ES-I3 (cell line): ENCODE measurements around the gene RBPJ.

ENCODE experiments used
- H3K36me3 ChIP-seq: 2 replicates; pipeline ENCODE4 v1.6.1; 2013; ENCODE audit warnings: mild to moderate bottlenecking, low read length, control low read depth, moderate library complexity; ENCODE audit not compliant: insufficient read depth
- H3K4me1 ChIP-seq: 2 replicates; pipeline ENCODE4 v1.6.1; 2013; ENCODE audit warnings: mild to moderate bottlenecking, control low read depth, low read length; ENCODE audit not compliant: insufficient read depth
- H3K9ac ChIP-seq: 2 replicates; pipeline ENCODE4 v1.6.1; 2013; ENCODE audit warnings: low read depth, mild to moderate bottlenecking, low read length, moderate library complexity
- H3K9me3 ChIP-seq: 2 replicates; pipeline ENCODE4 v1.6.1; 2013; ENCODE audit warnings: mild to moderate bottlenecking, low read length, moderate library complexity; ENCODE audit not compliant: control insufficient read depth, insufficient read depth

Gene RBPJ

GRCh38 chr4:26317766-26318165, 3.0 kb upstream of the RBPJ start:
- Histone ChIP-seq H3K9ac (no peak overlapping the region), H3K9me3 (peaks cover 25% of the 10 kb centered on the region), H3K4me1 (no peaks in the 10 kb centered on the region), H3K36me3 (no peaks in the 10 kb centered on the region)

DNA sequence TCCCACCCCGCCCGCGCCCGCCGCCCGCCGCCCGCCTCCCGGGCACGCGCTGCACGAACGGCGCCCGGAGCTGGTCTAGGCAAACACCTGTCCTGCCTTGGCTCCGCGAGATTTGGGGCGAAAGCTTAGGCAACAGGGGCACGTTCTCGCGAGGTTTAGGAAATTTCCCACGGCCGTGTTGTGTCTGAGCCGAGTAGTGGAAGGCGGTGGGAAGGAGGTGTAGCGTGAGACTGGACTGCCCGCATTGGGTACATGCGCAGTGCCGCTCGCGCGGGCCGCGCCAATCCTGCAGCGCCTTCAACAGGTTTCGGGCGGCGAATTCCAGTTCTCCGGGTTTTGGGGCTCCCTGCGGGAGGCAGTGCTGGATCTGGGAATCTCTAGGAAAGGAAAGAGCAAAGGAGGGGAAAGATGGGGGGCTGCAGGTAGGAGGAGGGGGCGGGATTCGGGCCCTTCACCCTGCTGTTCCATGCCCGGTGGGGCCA, 1.3 kb upstream of the RBPJ start:
- Histone ChIP-seq H3K9ac (peak overlapping the region; percentile 97), H3K9me3 (peaks cover 21% of the 10 kb centered on the region), H3K36me3 (no peaks in the 10 kb centered on the region), H3K4me1 (peaks cover 6% of the 10 kb centered on the region; the same call in 1 of the 2 replicates)

GRCh38 chr4:26319949-26320537, 771 bp upstream of the RBPJ start:
- peaks cover 12% of the 10 kb centered on the region; the same call in 1 of the 2 replicates for H3K4me1 ChIP-seq
- H3K9me3 ChIP-seq: peaks cover 17% of the 10 kb centered on the region
- H3K9ac ChIP-seq: peak overlapping the region; percentile 97
- H3K36me3 ChIP-seq: no peaks in the 10 kb centered on the region

- Histone ChIP-seq H3K9ac (peak overlapping the region; percentile 80), H3K36me3 (no peaks in the 10 kb centered on the region), H3K4me1 (peaks cover 13% of the 10 kb centered on the region; the same call in 1 of the 2 replicates), H3K9me3 (peaks cover 12% of the 10 kb centered on the region)
These were observed 783 bp downstream of the RBPJ start for GRCh38 chr4:26321373-26322221.

DNA sequence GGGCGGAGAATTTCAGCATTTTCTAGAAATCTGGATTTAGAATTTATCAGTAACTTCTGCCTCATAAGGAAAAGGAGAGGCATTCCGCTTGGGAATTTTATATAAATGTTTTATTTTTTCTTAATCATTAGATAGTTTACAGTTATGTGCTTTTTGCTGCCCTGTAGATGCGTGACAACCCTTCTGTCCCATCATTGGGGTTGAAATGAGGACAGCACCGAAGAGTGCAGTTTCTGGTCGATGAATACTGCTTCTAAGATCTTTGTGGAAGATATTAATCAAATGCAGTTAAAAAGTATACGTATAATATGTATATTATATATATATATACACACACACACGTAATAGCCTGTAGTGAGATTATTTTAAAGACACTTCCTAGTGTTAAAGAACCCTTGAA, 1.5 kb downstream of the RBPJ start:
- H3K4me1 ChIP-seq: peaks cover 13% of the 10 kb centered on the region; the same call in 1 of the 2 replicates

DNA sequence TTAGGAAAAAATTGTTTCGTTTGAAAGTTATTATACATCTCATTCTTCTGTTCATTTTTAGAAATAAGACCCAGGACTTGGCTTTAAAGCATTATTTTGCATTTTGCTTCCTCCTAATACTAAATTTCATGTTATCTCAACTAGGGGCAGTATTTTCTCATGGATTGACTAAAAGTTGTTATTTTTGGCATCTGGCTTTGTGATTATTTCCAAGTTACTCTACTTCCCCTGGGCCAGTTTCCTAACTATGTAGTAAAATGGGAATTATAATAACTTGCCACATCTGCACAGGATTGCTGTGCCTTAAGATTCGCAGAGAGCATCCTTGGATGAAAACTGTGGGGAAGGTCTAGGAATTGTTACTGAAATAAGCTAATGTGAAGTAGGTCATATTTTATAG, 3.0 kb downstream of the RBPJ start:
- Histone ChIP-seq H3K36me3 (no peaks in the 10 kb centered on the region), H3K9me3 (no peaks in the 10 kb centered on the region), H3K4me1 (peaks cover 13% of the 10 kb centered on the region; the same call in 1 of the 2 replicates), H3K9ac (no peak overlapping the region)

More for the DNA sequence above, 1.5 kb downstream of the RBPJ start:
- Histone ChIP-seq H3K36me3 (no peaks in the 10 kb centered on the region), H3K9ac (peak overlapping the region; percentile 80), H3K9me3 (peaks cover 12% of the 10 kb centered on the region)

DNA sequence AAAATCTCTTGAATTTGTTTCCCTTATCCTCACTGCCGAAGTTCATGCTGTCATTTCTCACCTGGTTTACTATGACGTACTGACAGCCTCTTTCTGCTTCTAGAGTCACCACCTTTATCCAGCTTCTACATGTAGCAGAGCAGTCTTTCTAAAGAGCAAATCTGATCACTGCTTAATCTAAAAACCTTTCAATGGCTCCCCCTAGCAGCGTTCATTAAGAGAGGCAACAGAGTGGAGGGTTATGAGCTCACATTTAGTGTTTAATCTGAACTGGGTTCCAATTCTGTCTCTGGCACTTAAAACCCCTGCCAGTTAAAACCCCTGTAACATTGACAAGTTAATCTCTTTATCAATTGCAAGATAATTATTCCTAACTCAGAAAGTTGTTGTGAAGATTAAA, 4.4 kb downstream of the RBPJ start:
- H3K9ac ChIP-seq: no peak overlapping the region
- H3K36me3 ChIP-seq: no peaks in the 10 kb centered on the region
- H3K4me1 ChIP-seq: peaks cover 15% of the 10 kb centered on the region; the same call in 1 of the 2 replicates
- H3K9me3 ChIP-seq: no peaks in the 10 kb centered on the region

DNA sequence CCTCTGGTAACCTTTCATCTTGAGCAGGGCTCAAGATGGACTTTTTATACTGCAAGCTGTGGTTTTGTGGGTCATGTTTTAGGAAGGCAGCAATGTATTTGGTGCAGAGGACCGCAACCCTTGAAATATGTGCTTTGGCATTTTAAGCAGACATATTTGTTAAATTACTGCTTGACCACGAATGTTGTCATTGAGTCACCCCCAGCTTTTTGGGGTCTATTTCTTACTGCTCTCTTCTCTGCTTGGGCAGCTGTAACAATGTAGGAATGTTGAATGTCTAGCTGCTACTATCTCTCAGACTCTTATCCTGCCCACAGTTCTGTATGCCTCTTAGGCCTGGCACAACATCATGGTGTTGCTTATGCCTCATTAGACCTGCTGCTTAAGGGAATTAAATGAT, 6.0 kb downstream of the RBPJ start:
- no peaks in the 10 kb centered on the region for H3K9me3 ChIP-seq
- H3K4me1 ChIP-seq: peaks cover 30% of the 10 kb centered on the region
- H3K9ac ChIP-seq: no peak overlapping the region
- no peaks in the 10 kb centered on the region for H3K36me3 ChIP-seq

DNA sequence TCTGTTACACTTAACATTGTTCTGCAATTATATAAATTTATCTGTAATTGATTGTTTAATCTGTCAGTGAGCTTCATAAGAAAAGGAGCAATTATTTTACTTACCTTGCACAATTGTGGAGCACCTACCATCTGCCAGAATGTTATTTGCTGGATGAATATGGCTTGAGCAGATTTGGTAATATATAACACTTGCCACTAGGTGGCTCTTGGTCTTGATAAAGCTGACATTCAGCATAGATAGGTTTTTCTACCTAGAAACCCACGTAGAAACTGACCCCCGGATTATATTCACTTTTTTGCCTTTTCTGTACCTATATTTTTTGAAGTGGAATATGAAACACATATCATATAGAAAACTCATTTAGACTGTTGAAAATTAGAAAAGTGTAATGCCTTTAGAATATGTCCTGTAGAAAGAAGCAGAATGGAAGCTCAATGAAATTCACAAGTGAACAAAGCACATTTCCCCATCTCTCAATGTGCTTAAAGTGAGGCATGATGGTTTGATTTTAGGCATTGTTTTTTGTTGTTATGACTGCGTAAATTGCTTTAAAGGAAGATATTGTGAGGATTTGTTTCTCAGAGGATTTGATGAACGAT, 9.5 kb downstream of the RBPJ start:
- no peaks in the 10 kb centered on the region for H3K9me3 ChIP-seq
- H3K4me1 ChIP-seq: peaks cover 18% of the 10 kb centered on the region
- H3K36me3 ChIP-seq: no peaks in the 10 kb centered on the region
- no peak overlapping the region for H3K9ac ChIP-seq

DNA sequence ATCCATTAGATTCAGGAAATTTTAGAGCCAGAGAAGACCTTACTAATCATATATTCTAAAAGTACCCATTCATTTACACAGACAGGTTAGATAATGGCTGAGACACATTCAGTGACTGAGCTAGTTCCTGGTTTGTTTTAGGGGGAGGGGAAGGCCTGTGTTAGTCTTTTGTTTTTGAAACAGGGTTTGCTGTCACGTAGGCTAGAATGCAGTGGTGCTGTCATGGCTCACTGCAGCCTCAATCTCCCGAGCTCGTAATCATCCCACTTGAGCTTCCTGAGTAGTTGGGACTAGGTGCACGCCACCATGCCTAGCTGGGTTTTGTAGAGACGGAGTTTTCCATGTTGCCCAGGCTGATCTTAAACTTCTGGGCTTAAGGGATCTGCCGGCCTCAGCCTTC, 10.1 kb downstream of the RBPJ start:
- Histone ChIP-seq H3K9ac (no peak overlapping the region), H3K9me3 (no peaks in the 10 kb centered on the region), H3K36me3 (no peaks in the 10 kb centered on the region), H3K4me1 (peaks cover 18% of the 10 kb centered on the region)

GRCh38 chr4:26331380-26331950, 10.7 kb downstream of the RBPJ start:
- H3K9ac ChIP-seq: no peak overlapping the region
- H3K9me3 ChIP-seq: no peaks in the 10 kb centered on the region
- H3K4me1 ChIP-seq: peaks cover 18% of the 10 kb centered on the region
- no peaks in the 10 kb centered on the region for H3K36me3 ChIP-seq

DNA sequence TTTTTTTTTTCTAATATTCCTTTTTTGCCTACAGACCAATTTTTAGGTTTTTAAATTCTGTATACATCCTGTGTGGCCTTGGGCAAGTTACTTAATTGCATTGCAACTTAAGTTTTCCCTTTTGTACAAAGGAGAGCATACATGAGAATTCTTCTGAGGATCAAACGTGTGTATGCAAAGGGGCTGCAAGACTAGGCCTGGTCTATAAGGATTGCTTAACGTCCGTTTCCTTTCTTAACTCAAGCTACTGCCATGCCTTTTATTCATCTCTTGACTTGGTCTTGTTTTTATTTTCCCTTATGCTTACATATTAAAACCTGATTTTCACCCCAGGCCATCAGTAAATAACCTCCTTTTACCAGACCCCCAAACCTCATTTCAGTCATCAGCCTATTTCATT, 13.6 kb downstream of the RBPJ start:
- H3K4me1 ChIP-seq: peaks cover 18% of the 10 kb centered on the region
- no peaks in the 10 kb centered on the region for H3K36me3 ChIP-seq
- H3K9ac ChIP-seq: no peak overlapping the region
- H3K9me3 ChIP-seq: no peaks in the 10 kb centered on the region

DNA sequence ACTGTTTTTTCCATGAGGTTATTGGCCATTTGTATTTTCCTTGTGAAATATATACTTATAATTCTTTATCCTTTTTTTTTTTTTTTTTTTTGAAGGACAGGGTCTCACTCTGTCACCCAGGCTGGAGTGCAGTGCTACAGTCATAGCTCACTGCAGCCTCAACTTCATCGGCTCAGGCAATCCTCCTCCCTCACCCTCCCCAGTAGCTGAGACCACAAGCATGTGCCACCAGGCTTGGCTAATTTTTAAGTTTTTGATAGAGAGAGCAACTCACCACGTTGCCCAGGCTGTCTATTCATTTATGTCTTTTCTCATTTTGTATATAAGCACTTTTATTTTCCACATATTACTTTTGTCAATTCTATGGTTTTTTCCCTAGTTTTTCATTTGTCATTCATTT, 16.8 kb downstream of the RBPJ start:
- Histone ChIP-seq H3K4me1 (peaks cover 16% of the 10 kb centered on the region), H3K9ac (no peak overlapping the region), H3K9me3 (no peaks in the 10 kb centered on the region), H3K36me3 (no peaks in the 10 kb centered on the region)

GRCh38 chr4:26342328-26343037, 21.7 kb downstream of the RBPJ start:
- H3K9ac ChIP-seq: no peak overlapping the region
- peaks cover 22% of the 10 kb centered on the region for H3K4me1 ChIP-seq
- no peaks in the 10 kb centered on the region for H3K9me3 ChIP-seq
- H3K36me3 ChIP-seq: no peaks in the 10 kb centered on the region
